ENCODE measurements around the gene SPECC1. TPM values are rescaled to one million over a fixed set of nuclear protein-coding genes. Genes with fewer than 3 reads are reported as not detected.

The SPECC1 gene
- total RNA-seq, 6 experiments from 2014 or later: 0.81 to 5.0 (median 2.8) TPM

- WGBS (ENCODE audit: insufficient coverage, low coverage, low lambda C conversion rate, missing lambda C conversion rate): 56% methylated on average over 10 of the region's 10 CpGs
These were observed 132.2 kb downstream of the SPECC1 start for GRCh38 chr17:20141198-20141972.

GRCh38 chr17:20142268-20142667 is 133.1 kb downstream of the SPECC1 start:
- WGBS (ENCODE audit: insufficient coverage, low coverage, low lambda C conversion rate, missing lambda C conversion rate): 76% methylated on average over 6 of the region's 6 CpGs
- no peak for DNase-seq
- Histone ChIP-seq H3K36me3 (no peaks in the 10 kb centered on the region), H3K27me3 (no peaks in the 10 kb centered on the region), H3K9me3 (no peaks in the 10 kb centered on the region), H3K4me1 (no peaks in the 10 kb centered on the region), H3K27ac (no peak overlapping the region), H3K4me3 (no peak overlapping the region)
- TF ChIP-seq, protein P1, sequence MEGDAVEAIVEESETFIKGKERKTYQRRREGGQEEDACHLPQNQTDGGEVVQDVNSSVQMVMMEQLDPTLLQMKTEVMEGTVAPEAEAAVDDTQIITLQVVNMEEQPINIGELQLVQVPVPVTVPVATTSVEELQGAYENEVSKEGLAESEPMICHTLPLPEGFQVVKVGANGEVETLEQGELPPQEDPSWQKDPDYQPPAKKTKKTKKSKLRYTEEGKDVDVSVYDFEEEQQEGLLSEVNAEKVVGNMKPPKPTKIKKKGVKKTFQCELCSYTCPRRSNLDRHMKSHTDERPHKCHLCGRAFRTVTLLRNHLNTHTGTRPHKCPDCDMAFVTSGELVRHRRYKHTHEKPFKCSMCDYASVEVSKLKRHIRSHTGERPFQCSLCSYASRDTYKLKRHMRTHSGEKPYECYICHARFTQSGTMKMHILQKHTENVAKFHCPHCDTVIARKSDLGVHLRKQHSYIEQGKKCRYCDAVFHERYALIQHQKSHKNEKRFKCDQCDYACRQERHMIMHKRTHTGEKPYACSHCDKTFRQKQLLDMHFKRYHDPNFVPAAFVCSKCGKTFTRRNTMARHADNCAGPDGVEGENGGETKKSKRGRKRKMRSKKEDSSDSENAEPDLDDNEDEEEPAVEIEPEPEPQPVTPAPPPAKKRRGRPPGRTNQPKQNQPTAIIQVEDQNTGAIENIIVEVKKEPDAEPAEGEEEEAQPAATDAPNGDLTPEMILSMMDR (IDR thresholded peaks at IDR 0.05): no peak
- ATAC-seq: no peak
- intact Hi-C loops (cut with DNase I): no loop called here

More at GRCh38 chr17:20141198-20141972, 132.2 kb downstream of the SPECC1 start:
- Histone ChIP-seq H3K27ac (no peak overlapping the region), H3K4me1 (no peaks in the 10 kb centered on the region), H3K36me3 (no peaks in the 10 kb centered on the region), H3K9me3 (no peaks in the 10 kb centered on the region), H3K27me3 (no peaks in the 10 kb centered on the region), H3K4me3 (no peak overlapping the region)
- ATAC-seq (no peak), DNase-seq (no peak)
- intact Hi-C loops (cut with DNase I): no loop called here
- TF ChIP-seq POLR2A (IDR thresholded peaks at IDR 0.05): no peak
- TF ChIP-seq, protein P1 (IDR thresholded peaks at IDR 0.05): no peak

GRCh38 chr17:20143740-20144139 is 134.6 kb downstream of the SPECC1 start:
- TF ChIP-seq, protein P1 (IDR thresholded peaks at IDR 0.05): no peak
- TF ChIP-seq POLR2A (IDR thresholded peaks at IDR 0.05): no peak
- no peak for ATAC-seq
- WGBS (ENCODE audit: insufficient coverage, low coverage, low lambda C conversion rate, missing lambda C conversion rate): 79% methylated on average over 5 of the region's 8 CpGs
- no peak for DNase-seq
- Histone ChIP-seq H3K36me3 (no peaks in the 10 kb centered on the region), H3K27me3 (no peaks in the 10 kb centered on the region), H3K4me1 (no peaks in the 10 kb centered on the region), H3K9me3 (no peaks in the 10 kb centered on the region), H3K27ac (no peak overlapping the region), H3K4me3 (no peak overlapping the region)
- intact Hi-C loops (cut with DNase I): no loop called here

DNA sequence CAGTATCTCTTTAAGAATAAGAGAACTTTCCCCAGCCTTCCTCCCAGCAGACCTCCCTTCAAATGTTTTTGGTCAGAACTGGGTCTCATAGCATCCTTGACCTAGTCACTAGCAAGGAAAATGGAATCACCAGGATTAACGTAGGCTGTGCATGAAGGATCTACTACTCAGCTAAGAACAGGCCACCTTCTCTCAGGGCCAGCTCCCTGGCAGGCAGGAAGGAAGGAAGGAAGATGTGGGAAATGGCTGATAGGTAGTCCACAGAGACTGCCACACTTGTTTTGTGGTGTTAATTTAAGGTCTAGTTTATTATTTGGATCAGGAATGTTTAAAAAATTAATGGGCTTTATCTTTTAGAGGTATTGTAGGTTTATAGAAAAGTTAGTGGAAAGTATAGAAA is 136.4 kb downstream of the SPECC1 start:
- Histone ChIP-seq H3K27ac (no peak overlapping the region), H3K27me3 (no peaks in the 10 kb centered on the region), H3K4me3 (no peak overlapping the region), H3K36me3 (no peaks in the 10 kb centered on the region), H3K4me1 (no peaks in the 10 kb centered on the region), H3K9me3 (no peaks in the 10 kb centered on the region)
- TF ChIP-seq, protein P1 (IDR thresholded peaks at IDR 0.05): no peak
- no peak for TF ChIP-seq POLR2A (IDR thresholded peaks at IDR 0.05)
- WGBS (ENCODE audit: insufficient coverage, low coverage, low lambda C conversion rate, missing lambda C conversion rate): 55% methylated on average over 1 of the region's 1 CpG
- ATAC-seq: no peak
- no peak for DNase-seq
- intact Hi-C loops (cut with DNase I): no loop called here

Measured in right lobe of liver (tissue), 6 donors.